Measurements from ENCODE around the gene ROBO1. TPM values are rescaled to one million over a fixed set of nuclear protein-coding genes. Genes with fewer than 3 reads are reported as not detected.

ROBO1 gene
- total RNA-seq, 4 donors from 2014 or later, result 25.0 to 42.6 (median 35.7) TPM

- TF ChIP-seq CTCF (IDR thresholded peaks at IDR 0.05) (no peak), POLR2A (IDR thresholded peaks at IDR 0.05) (no peak)
- DNase-seq, result no peak
- H3K27ac ChIP-seq, result no peak overlapping the region
- H3K4me3 ChIP-seq, result no peak overlapping the region
- WGBS, 2 donors, result 83 to 85% methylated on average over 5 of the region's 5 CpGs
- intact Hi-C loops (cut with DNase I), result no loop called here
- H3K36me3 ChIP-seq, result no peaks in the 10 kb centered on the region
- H3K4me1 ChIP-seq, result no peaks in the 10 kb centered on the region
- H3K27me3 ChIP-seq, result no peaks in the 10 kb centered on the region
- H3K9me3 ChIP-seq, result no peaks in the 10 kb centered on the region
Measured at GRCh38 chr3:79427081-79427480, 340.7 kb downstream of the ROBO1 start.

DNA sequence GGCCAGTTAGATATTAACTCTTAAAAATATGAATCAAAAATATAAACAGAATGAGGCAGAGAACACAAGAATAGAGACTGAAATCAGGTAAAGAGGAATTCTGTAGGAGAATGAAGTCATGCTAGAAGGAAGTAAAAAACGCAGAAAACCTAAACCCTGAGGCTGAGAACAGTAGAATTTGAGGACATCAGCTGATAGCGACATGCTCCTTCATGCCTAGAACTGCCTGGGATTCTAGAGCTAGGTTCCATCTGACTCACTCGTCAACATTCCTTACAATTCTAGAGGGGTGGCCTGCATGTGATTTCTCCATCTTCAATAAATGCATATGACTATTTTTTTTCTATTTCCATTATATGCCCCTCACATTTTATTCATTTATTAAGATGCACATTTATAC is 343.0 kb downstream of the ROBO1 start:
- intact Hi-C loops (cut with DNase I), result no loop called here
- H3K27me3 ChIP-seq, result no peaks in the 10 kb centered on the region
- no peaks in the 10 kb centered on the region for H3K9me3 ChIP-seq
- no peaks in the 10 kb centered on the region for H3K4me1 ChIP-seq
- TF ChIP-seq CTCF (IDR thresholded peaks at IDR 0.05), result no peak
- no peak for TF ChIP-seq POLR2A (IDR thresholded peaks at IDR 0.05)
- no peaks in the 10 kb centered on the region for H3K36me3 ChIP-seq
- H3K27ac ChIP-seq, result no peak overlapping the region
- DNase-seq, result no peak
- no peak overlapping the region for H3K4me3 ChIP-seq
- WGBS, 2 donors, result 54 to 66% methylated on average over 3 of the region's 3 CpGs

DNA sequence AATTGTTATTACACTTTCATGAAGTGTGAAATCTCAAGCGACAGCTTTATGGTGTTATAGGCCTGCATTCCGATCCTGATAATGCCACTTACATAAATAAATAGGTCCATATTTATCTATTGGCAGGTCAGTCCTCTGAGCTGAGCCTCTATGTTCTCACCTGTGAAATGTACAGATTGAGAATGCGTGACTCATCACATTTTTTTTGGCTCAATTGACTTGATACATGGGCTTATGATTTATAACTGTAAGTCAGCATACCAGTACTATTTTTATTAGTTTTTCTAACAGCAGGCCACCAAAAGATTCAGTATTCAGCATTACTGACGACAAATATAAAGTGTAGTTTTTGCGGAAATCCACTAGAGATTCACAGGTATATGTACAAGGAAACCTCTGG is 344.4 kb downstream of the ROBO1 start:
- no peak for TF ChIP-seq POLR2A (IDR thresholded peaks at IDR 0.05)
- no peak for TF ChIP-seq CTCF (IDR thresholded peaks at IDR 0.05)
- intact Hi-C loops (cut with DNase I), result no loop called here
- 81 to 88% methylated on average over 5 of the region's 5 CpGs for WGBS, 2 donors

DNA sequence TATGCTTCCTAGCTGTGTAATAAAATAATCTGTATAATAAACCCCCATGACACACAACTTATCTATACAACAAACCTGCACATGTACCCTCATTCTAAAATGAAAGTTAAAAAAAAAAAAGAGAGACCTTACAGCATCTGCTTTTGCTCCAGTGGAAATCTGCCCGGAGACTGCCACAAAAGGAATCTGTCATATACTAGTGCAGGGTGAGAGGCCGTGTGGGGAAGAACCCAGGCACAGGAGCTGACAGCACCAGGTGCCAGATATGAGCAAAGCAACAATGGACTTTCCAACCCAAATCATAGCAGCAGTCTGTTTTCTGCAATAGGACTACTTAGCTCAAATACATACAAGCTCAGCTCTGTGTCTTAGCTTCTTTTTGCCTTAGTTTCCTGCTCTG is 346.5 kb downstream of the ROBO1 start:
- DNase-seq, result no peak
- WGBS, 2 donors, result 42 to 45% methylated on average over 2 of the region's 2 CpGs
- H3K9me3 ChIP-seq, result no peaks in the 10 kb centered on the region
- TF ChIP-seq CTCF (IDR thresholded peaks at IDR 0.05), result no peak
- no peak for TF ChIP-seq POLR2A (IDR thresholded peaks at IDR 0.05)
- H3K4me3 ChIP-seq, result no peak overlapping the region
- no peaks in the 10 kb centered on the region for H3K4me1 ChIP-seq
- no peak overlapping the region for H3K27ac ChIP-seq
- intact Hi-C loops (cut with DNase I), result no loop called here
- no peaks in the 10 kb centered on the region for H3K27me3 ChIP-seq
- H3K36me3 ChIP-seq, result no peaks in the 10 kb centered on the region

More for the DNA sequence above, 344.4 kb downstream of the ROBO1 start:
- no peak overlapping the region for H3K4me3 ChIP-seq
- no peak overlapping the region for H3K27ac ChIP-seq
- no peaks in the 10 kb centered on the region for H3K36me3 ChIP-seq
- DNase-seq, result no peak
- no peaks in the 10 kb centered on the region for H3K27me3 ChIP-seq
- H3K9me3 ChIP-seq, result no peaks in the 10 kb centered on the region
- no peaks in the 10 kb centered on the region for H3K4me1 ChIP-seq

- Histone ChIP-seq H3K4me1 (no peaks in the 10 kb centered on the region), H3K9me3 (no peaks in the 10 kb centered on the region), H3K36me3 (no peaks in the 10 kb centered on the region), H3K4me3 (no peak overlapping the region), H3K27me3 (no peaks in the 10 kb centered on the region), H3K27ac (no peak overlapping the region)
- intact Hi-C loops (cut with DNase I), result no loop called here
- no peak for DNase-seq
- TF ChIP-seq CTCF (IDR thresholded peaks at IDR 0.05), result no peak
- no peak for TF ChIP-seq POLR2A (IDR thresholded peaks at IDR 0.05)
- WGBS, 2 donors, result 57 to 59% methylated on average over 7 of the region's 7 CpGs
Measured at GRCh38 chr3:79418855-79419621, 348.8 kb downstream of the ROBO1 start.
